HG03139 (cell line): ENCODE results near the gene MFSD12.

Experiments
- ATAC-seq: cut with Tn5 transposase; IDR thresholded peaks from one replicate; pipeline ENCODE4 v1.9.1; 2021; ENCODE audit not compliant: unreplicated experiment

The MFSD12 gene

DNA sequence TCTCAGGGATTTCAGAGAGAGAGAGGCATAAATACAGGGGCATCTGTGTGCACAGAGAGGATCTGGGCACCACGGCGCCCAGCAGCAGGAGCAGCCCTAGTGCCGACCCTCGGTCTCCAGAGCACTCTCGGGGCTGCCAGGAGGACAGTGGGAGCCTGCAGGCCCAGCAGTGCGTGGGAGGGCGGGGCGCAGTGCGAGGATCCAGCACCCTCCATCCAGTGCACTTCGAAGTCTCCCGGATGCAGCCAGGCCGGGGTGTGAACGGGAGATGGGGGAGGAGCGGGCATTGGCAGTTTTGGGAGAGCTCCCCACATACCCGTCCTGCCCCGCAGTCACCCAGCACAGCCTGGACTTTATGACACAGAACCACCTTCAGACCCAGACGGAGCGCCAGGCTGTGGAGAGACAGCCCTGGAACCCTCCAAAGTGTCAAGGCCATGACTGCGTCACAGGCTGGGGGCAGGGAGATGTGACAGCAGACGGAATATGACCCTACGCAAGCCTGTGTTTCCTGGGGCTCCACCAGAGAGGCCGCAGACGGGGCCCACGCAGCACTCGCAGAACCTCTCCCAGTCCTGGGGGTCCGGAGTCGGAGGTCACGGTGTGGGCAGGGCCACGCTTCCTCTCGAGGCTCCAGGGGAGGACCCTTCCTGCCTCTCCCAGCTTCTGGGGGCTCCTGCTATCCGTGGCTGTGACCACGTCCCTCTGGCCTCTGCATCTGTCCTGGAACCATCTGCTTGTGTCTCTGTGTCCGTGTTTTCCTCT is 33.1 kb downstream of the MFSD12 start:
- no peak for ATAC-seq

DNA sequence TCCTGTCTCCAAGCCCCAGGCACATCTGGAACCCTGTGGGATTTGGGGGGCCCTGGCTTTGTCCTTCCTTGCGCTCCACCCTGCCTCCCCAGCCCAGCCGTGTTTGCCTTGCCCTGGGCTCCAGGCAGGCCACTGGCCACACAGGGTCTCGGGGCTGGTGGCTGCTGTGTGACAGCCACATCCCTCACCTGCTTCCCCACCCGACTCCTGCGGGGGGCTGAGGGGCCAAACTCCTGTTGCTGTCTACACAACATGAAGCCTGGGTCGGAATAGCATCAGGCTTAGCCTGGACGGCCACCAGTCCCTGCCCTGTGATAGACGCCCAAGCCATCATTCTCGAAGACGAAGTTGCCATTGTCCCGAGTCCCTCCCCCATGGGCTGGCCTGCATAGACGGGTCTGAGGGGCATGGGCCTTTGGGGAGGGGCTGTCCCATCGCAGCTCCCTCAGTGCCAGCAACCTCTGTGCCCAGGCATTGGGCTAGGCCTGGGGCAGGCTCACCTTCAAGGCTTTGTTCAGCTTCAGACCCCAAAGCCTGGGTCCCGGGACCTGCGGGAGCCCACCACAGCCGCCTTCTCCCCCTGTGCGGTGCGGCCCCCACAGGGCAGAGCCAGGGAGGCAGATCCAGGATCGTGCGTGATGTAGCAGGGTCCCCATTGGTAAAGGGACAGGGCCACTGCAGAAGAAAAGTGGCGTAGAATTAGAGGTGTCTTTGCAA is 33.9 kb downstream of the MFSD12 start:
- no peak for ATAC-seq

GRCh38 chr19:3522421-3523360 is 34.7 kb downstream of the MFSD12 start:
- no peak for ATAC-seq

DNA sequence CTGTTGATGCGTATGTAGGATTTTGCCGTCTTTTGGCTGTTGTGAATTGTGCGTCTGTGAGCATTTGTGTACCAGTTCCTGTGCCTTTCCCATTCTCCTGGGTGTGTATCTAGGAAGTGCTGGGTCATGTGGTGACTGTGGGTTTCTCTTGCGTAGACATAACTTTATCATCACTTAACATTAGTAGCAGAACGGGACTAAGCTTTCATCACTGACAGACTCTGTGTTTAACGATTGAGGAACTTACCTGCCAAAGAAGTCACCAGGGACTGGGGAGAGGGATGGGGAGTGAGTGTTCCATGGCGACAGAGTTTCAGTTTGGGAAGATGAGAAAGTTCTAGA is 36.3 kb downstream of the MFSD12 start:
- no peak for ATAC-seq

GRCh38 chr19:3520166-3521103 is 37.0 kb downstream of the MFSD12 start:
- ATAC-seq, result no peak

DNA sequence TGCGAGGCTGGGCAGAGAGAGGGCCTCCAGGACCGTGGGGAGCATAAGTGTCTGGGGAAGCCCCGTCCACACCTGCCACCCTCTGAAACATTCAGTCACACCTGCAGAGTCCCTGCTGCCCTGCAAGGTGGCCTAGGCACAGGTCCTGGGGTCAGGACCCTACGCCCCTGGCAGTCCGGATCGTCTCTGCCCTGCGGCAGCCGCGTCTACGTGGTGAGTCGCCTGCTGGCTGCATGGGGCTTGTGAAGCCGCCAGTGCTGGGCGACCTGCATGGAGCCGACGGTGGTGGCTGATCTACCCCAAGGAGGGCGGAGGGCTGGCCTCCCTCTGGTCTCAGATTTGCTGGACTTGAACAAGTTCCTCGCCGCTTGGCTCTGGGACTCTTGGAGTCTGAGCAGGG is 38.3 kb downstream of the MFSD12 start:
- ATAC-seq, result no peak

- ATAC-seq, result no peak
Observed at GRCh38 chr19:3518659-3519058, 38.7 kb downstream of the MFSD12 start.

- no peak for ATAC-seq
Observed at GRCh38 chr19:3518255-3518654, 39.1 kb downstream of the MFSD12 start.

GRCh38 chr19:3517638-3518037 is 39.7 kb downstream of the MFSD12 start:
- ATAC-seq, result no peak

DNA sequence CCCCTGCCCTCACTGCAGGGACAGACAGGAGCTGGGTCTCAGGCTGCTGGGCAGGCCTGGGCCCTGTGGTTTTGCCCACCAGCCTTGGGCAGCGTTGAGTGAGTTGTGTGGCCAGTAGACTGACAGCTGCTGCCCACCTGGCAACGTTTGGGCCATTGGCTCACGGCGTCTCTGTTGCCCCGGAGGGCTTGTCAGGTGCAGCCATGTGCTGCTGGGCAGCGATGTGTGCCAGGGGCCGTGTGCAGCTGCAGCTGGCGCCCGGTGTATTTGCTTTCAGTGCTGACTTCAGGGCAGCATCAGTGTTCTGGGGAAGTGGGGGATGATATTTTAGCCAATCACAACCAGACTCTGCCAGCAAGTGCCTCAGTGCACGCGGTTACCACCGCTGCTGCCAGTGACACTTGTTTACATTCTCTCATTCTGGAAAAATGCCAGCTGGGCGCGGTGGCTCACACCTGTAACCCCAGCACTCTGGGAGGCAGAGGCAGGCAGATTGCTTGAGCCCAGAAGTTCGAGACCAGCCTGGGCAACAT is 40.6 kb downstream of the MFSD12 start:
- no peak for ATAC-seq

- no peak for ATAC-seq
Observed at GRCh38 chr19:3515891-3516422, 41.4 kb downstream of the MFSD12 start.

DNA sequence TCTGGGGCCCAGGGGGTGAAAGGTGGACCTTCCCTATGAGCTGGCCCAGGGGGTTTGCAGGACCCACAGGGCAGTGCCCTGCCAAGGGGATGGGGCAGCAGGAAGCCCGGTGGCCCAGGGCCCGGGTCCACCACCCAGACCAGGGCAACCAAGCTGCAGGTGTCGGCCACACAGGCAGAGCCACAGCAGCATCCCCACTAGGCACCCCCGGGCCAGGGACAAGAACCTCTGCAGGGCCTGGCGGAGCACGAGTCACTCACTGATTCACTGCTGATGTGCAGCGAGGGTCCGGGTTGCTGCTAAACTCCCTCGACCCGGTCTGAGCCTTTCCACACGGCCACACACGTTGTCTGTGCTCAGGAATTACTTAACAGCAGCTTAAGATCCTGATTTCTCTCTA is 42.5 kb downstream of the MFSD12 start:
- ATAC-seq, result no peak

DNA sequence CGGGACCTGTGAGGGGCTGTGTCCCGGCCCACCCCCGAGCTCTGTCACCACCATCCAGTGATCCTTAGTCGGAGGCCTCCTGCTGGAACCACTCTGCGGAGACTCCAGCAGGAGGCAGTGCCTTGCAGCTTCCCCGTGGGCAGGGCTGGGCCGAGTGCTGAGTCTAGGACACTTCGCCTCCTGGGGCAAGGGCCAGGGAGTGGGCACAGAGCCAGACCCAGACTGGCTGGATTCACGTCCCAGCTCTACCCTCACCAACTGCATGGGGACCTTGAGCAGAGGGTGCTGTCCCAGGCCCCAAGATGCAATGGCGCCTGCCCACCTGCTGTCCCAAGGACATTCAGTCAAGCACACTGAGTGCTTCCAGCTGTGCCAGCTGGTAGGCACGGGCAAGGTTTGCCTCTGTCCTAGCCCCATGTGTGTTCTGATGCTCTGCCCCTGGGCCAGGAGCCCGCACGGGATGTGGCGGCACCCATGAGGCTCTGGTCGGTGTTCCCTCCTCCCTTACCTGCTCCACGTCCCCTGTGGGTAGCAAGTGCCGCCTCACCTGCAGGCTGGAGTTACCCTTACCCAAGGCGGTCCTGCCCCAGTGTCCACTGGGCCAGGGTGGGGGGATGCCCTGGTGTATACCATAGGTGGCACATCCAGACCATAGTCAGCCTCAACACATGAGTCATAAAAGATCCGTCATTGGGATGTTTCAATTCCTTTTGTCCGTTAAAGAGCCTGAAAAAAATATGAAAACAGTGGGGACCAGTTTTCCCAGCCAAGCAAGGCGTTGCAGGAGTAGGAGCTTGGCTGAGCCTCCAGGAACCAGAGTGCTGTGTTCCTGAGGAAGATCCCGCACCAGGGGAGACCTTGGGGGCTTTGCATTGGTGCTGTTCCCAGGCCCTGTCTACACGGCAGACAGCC is 43.9 kb downstream of the MFSD12 start:
- no peak for ATAC-seq

GRCh38 chr19:3512562-3513228 is 44.7 kb downstream of the MFSD12 start:
- no peak for ATAC-seq

- ATAC-seq, result no peak
Observed at GRCh38 chr19:3511506-3512251, 45.7 kb downstream of the MFSD12 start.

GRCh38 chr19:3510727-3511126 is 46.7 kb downstream of the MFSD12 start:
- no peak for ATAC-seq

DNA sequence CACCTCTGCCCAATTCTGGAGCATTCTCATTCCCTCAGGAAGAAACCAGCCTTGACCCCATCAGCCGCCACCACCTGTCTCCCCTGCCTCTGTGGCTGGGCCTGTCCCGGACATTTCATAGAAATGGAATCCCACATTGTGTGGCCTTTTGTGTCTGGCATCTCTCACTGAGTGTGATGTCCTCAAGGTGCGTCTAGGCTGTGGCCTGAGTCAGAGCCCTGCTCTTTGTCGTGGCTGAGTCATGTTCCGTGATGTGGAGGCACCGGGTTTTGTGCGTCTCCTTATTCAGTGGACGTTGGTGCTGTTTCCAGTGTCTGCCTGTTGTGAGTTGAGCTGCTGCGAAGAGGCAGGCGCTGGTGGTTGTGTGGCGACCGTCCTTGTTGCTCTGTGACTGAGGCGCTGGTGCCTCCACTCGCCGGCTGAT is 47.8 kb downstream of the MFSD12 start:
- no peak for ATAC-seq
